B cell (primary cell): Measurements from ENCODE around the gene NFATC1. TPM values are rescaled to one million over a fixed set of nuclear protein-coding genes. Genes with fewer than 3 reads are reported as not detected.

Experiments
- ATAC-seq: fragments of 200-7000 bp; cut with Tn5 transposase; one replicate; pipeline ENCODE4 v1.10.0; 2021; ENCODE audit warnings: low read depth, mild to moderate bottlenecking, moderate number of reproducible peaks, moderate library complexity
- CTCF ChIA-PET: fragments of 350-600 bp; sonication (Branson Sonifier 250); formaldehyde crosslinking; loops from one replicate; lab custom pipeline; 2021; ENCODE audit warnings: antibody characterized with exemption, inconsistent platforms; lab: Charles Lee
- POLR2A ChIA-PET: fragments of 350-600 bp; sonication (Branson Sonifier 250); formaldehyde crosslinking; loops from one replicate; lab custom pipeline; 2021; ENCODE audit warnings: antibody characterized with exemption; lab: Charles Lee
- DNase-seq: peaks from one replicate; pipeline ENCODE4 v3.0.0; 2013
- H2AFZ ChIP-seq: 2 replicates; pipeline ENCODE4 v1.6.1; 2012; ENCODE audit warnings: mild to moderate bottlenecking, low read depth, low read length; ENCODE audit not compliant: insufficient read depth, poor library complexity, severe bottlenecking
- H3K27ac ChIP-seq, 2 donors: 1 replicate in 1 of 2; 2 replicates in 1 of 2; pipeline ENCODE4 v1.5.1; 2012 to 2013; ENCODE audit warnings: low read length in 2 of 2, mild to moderate bottlenecking in 2 of 2, moderate library complexity in 1 of 2
- H3K27me3 ChIP-seq, 4 experiments: fragments of 200-600 bp in 1 of 4; sonication (generic) in 1 of 4; replicated peaks in 1 of 4; 1 replicate in 2 of 4; 2 replicates in 2 of 4; pipeline versions ENCODE4 v1.6.1 to v1.7.0; 2013 to 2016; ENCODE audit warnings: low read length in 3 of 4, mild to moderate bottlenecking in 2 of 4, mixed read lengths in 1 of 4, moderate library complexity in 1 of 4; ENCODE audit not compliant: insufficient read depth in 4 of 4, control insufficient read depth in 3 of 4; ENCODE audit errors: control extremely low read depth in 1 of 4
- H3K36me3 ChIP-seq, 2 experiments: replicated peaks in 1 of 2; 1 replicate in 1 of 2; 2 replicates in 1 of 2; pipeline versions ENCODE4 v1.6.1 to v1.7.1; 2013; ENCODE audit warnings: low read length in 1 of 2; ENCODE audit not compliant: insufficient read depth in 2 of 2, control insufficient read depth in 1 of 2; ENCODE audit errors: control extremely low read depth in 1 of 2, extremely low read depth in 1 of 2
- H3K4me1 ChIP-seq, 2 donors: fragments of 200-600 bp in 1 of 2; sonication (generic) in 1 of 2; 1 replicate in 1 of 2; 2 replicates in 1 of 2; pipeline versions ENCODE4 v1.5.1 to v1.6.1; 2013 to 2017; ENCODE audit warnings: low read length in 2 of 2; ENCODE audit not compliant: control insufficient read depth in 2 of 2, insufficient read depth in 2 of 2
- H3K4me2 ChIP-seq: replicated peaks from 2 replicates; pipeline ENCODE3; 2012; ENCODE audit warnings: mild to moderate bottlenecking, low read depth, low read length; ENCODE audit not compliant: poor library complexity, severe bottlenecking
- H3K4me3 ChIP-seq, 5 experiments: fragments of 200-600 bp in 1 of 5; sonication (generic) in 1 of 5; 1 replicate in 3 of 5; 2 replicates in 2 of 5; pipeline versions ENCODE4 v1.5.1 to v1.7.0; 2011 to 2016; ENCODE audit warnings: low read length in 4 of 5, mild to moderate bottlenecking in 4 of 5, low read depth in 2 of 5, control low read depth in 1 of 5, moderate library complexity in 1 of 5; ENCODE audit not compliant: insufficient read depth in 1 of 5; ENCODE audit errors: control extremely low read depth in 1 of 5, extremely low read depth in 1 of 5
- H3K79me2 ChIP-seq: fragments of 200-600 bp; sonication (generic); one replicate; pipeline ENCODE4 v1.6.0; 2016; ENCODE audit warnings: low read length; ENCODE audit not compliant: control insufficient read depth, insufficient read depth
- H3K9ac ChIP-seq: fragments of 200-600 bp; sonication (generic); 2 replicates; pipeline ENCODE4 v1.6.1; 2017; ENCODE audit warnings: mild to moderate bottlenecking, low read length, moderate library complexity
- H3K9me3 ChIP-seq, 3 donors: one replicate each; pipeline versions ENCODE4 v1.6.1 to v1.7.1; 2013; ENCODE audit warnings: low read length in 2 of 3; ENCODE audit not compliant: control insufficient read depth in 2 of 3, insufficient read depth in 1 of 3; ENCODE audit errors: control extremely low read depth in 1 of 3
- H4K20me1 ChIP-seq: 2 replicates; pipeline ENCODE4 v1.6.0; 2012; ENCODE audit warnings: mild to moderate bottlenecking, low read length; ENCODE audit not compliant: insufficient read depth, control insufficient read depth, poor library complexity, severe bottlenecking
- H3K27ac Mint-ChIP-seq: one replicate; pipeline ENCODE4 v1.8.0; 2021; ENCODE audit warnings: mixed read lengths
- H3K27me3 Mint-ChIP-seq: one replicate; pipeline ENCODE4 v1.8.0; 2021; ENCODE audit warnings: mixed read lengths
- H3K4me1 Mint-ChIP-seq: one replicate; pipeline ENCODE4 v1.8.0; 2021; ENCODE audit warnings: mixed read lengths
- H3K4me3 Mint-ChIP-seq: one replicate; pipeline ENCODE4 v1.8.0; 2021; ENCODE audit warnings: mixed read lengths
- H3K9me3 Mint-ChIP-seq: one replicate; pipeline ENCODE4 v1.8.0; 2022; ENCODE audit warnings: mixed read lengths; ENCODE audit not compliant: insufficient read depth
- EZH2 ChIP-seq: IDR thresholded peaks from 2 replicates; pipeline ENCODE4 v1.6.1; 2012; ENCODE audit warnings: borderline replicate concordance, low read depth, mild to moderate bottlenecking, moderate library complexity, low read length; ENCODE audit not compliant: insufficient read depth, poor library complexity, severe bottlenecking
- WGBS: methylation state at CpG from one replicate; pipeline ENCODE4 v1.1.5; 2013; ENCODE audit warnings: missing lambda C conversion rate; ENCODE audit not compliant: insufficient coverage; 5-methylcytosine and 5-hydroxymethylcytosine counted together
- intact Hi-C: fragments of 100-400 bp; cut with micrococcal nuclease; formaldehyde crosslinking; loops from one replicate; pipeline ENCODE4 v1.10.0; 2022
- polyA plus RNA-seq: library from polyadenylated mRNA; depleted of rRNA; stranded (reverse); fragments of >200 nt; gene quantifications from 2 replicates; pipeline ENCODE4 v1.2.3, GENCODE V29; 2012
- total RNA-seq, 2 donors: library from RNA; stranded (reverse); fragments of 120-200 nt in 1 of 2; gene quantifications; 1 replicate in 1 of 2; 2 replicates in 1 of 2; pipeline versions ENCODE4 v1.2.3 to v1.2.4, GENCODE V29; 2013 to 2022
- TF ChIP-seq, protein P1 (sequence below): fragments of 200-600 bp; IDR thresholded peaks from one replicate; pipeline ENCODE4 v1.8.0; 2022; ENCODE audit warnings: antibody characterized with exemption, mild to moderate bottlenecking

The NFATC1 gene
- total and polyA plus RNA-seq, 2 donors (not counting 1 experiment from before 2014, with no cell fraction given) = 32.2 to 108 TPM

DNA sequence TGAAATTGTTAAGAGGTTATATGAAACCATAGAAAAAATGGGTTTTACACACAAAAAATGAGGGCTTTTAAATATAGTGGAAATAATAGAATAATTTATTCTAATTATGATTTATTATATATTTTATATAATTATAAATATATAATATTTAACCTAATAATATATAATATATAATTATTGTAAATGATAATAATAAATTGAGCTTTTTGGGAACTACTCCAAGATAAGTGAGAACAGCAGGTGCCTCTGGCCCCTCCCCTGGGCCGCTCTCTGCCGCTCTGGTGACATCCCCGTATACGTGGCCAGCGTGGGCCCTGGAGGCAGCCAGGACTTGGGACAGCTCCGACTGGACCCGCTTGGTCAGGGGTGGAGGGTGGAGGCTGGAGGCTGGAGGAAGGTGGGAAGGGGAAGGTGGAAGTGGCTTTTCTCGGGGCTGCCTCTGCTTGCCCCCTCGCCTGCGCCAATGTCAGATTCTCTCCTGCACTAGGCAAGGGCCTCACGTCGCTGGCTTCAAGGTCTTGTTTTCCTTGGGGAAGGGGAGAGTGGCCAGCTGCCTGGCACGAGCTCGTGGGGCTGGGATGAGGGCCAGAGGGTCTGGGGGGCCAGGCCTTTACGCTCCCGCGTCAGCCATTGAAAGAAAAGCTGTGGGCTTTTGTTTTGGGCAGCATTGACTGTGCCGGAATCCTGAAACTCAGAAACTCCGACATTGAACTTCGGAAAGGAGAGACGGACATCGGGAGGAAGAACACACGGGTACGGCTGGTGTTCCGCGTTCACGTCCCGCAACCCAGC, 54.8 kb downstream of the NFATC1 start:
- ATAC-seq (no peak), DNase-seq (no peak)
- Mint-ChIP-seq H3K4me1 (peaks cover 14% of the 10 kb centered on the region), H3K27ac (no peak overlapping the region), H3K4me3 (no peak overlapping the region), H3K9me3 (no peaks in the 10 kb centered on the region), H3K27me3 (no peaks in the 10 kb centered on the region)
- no peaks in the 10 kb centered on the region for H3K9me3 ChIP-seq
- H4K20me1 ChIP-seq = peaks cover 88% of the 10 kb centered on the region
- no peak overlapping the region for H3K4me2 ChIP-seq
- intact Hi-C loops = no loop called here
- no peak overlapping the region for H2AFZ ChIP-seq
- WGBS = 94% methylated on average over 28 of the region's 28 CpGs
- H3K36me3 ChIP-seq = peaks cover 1 to 81% of the 10 kb centered on the region in 2 experiments
- no peaks in the 10 kb centered on the region for H3K27me3 ChIP-seq
- peaks cover 96% of the 10 kb centered on the region for H3K79me2 ChIP-seq
- POLR2A ChIA-PET = no interaction called here
- CTCF ChIA-PET = interaction anchor here (0.5 to 1.2 kb wide), 3 partner anchors 12 to 70 kb away, joined by 3 to 4 read pairs (median 3); no protein-coding TSS in a partner anchor
- TF ChIP-seq, protein P1, sequence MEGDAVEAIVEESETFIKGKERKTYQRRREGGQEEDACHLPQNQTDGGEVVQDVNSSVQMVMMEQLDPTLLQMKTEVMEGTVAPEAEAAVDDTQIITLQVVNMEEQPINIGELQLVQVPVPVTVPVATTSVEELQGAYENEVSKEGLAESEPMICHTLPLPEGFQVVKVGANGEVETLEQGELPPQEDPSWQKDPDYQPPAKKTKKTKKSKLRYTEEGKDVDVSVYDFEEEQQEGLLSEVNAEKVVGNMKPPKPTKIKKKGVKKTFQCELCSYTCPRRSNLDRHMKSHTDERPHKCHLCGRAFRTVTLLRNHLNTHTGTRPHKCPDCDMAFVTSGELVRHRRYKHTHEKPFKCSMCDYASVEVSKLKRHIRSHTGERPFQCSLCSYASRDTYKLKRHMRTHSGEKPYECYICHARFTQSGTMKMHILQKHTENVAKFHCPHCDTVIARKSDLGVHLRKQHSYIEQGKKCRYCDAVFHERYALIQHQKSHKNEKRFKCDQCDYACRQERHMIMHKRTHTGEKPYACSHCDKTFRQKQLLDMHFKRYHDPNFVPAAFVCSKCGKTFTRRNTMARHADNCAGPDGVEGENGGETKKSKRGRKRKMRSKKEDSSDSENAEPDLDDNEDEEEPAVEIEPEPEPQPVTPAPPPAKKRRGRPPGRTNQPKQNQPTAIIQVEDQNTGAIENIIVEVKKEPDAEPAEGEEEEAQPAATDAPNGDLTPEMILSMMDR = no peak
- TF ChIP-seq EZH2 = no peak
- H3K27ac ChIP-seq = no peak overlapping the region
- H3K9ac ChIP-seq = no peak overlapping the region
- peaks cover 0 to 9% of the 10 kb centered on the region in 2 donors for H3K4me1 ChIP-seq
- H3K4me3 ChIP-seq = no peak overlapping the region
